ENCODE data around the gene ELOVL6. TPM values are rescaled to one million over a fixed set of nuclear protein-coding genes. Genes with fewer than 3 reads are reported as not detected.
"Not testable (repeated sequence)": the region's sequence is repeated elsewhere in the genome, so short reads cannot be mapped to it uniquely, and the experiment has no call there.

The ELOVL6 gene
- total and polyA plus RNA-seq, 9 of the 15 experiments (the other 6 are each of a cell fraction or from before 2014, with no cell fraction given), result 18.3 to 82.6 (median 46.0) TPM

- H3K9ac ChIP-seq (ENCODE audit: insufficient read depth in 1 of 2, low read depth in 2 of 2, low read length in 2 of 2); H3K36me3 ChIP-seq (ENCODE audit: control insufficient read depth, insufficient read depth, low read length); H3K4me2 ChIP-seq (ENCODE audit: insufficient read depth, low read length); FAIRE-seq; ATAC-seq; H3K9me3 ChIP-seq (replicated peaks; ENCODE audit: control insufficient read depth, insufficient read depth, low read depth, low read length); H4K20me1 ChIP-seq (replicated peaks; ENCODE audit: control insufficient read depth, insufficient read depth, low read length); in situ Hi-C loops (cut with MboI); H2AFZ ChIP-seq (ENCODE audit: low read depth, low read length); H3K4me1 ChIP-seq (replicated peaks in 1 of 2; ENCODE audit: control insufficient read depth in 2 of 2, insufficient read depth in 2 of 2, low read length in 2 of 2); CTCF ChIA-PET (ENCODE audit: low intra/inter-chr PET ratio); H3K9me1 ChIP-seq (ENCODE audit: control insufficient read depth, insufficient read depth, low read length); POLR2A ChIA-PET; H3K27me3 ChIP-seq (ENCODE audit: control insufficient read depth in 2 of 2, insufficient read depth in 2 of 2, low read length in 2 of 2); H3K4me3 ChIP-seq; BruUV-seq (replicated peaks); H3K79me2 ChIP-seq (ENCODE audit: control insufficient read depth, insufficient read depth, low read length); DNase-seq (ENCODE audit: extremely low read depth in 1 of 4, low spot score in 3 of 4); H3K27ac ChIP-seq (ENCODE audit: extremely low read depth, low read depth, low read length): not testable (repeated sequence)
- TF ChIP-seq TRIM28 (IDR thresholded peaks at IDR 0.05), result peak; percentile 46; the same call in 1 of the 2 replicates
- TF ChIP-seq ZNF707 (CRISPR knock-in tag; conservative IDR thresholded peaks at IDR 0.05), result peak; percentile 95
- intact Hi-C loops (cut with micrococcal nuclease), result loop anchor here (10.0 kb wide), 1 partner anchor 296 kb away; no protein-coding TSS in a partner anchor
- 20% methylated on average over 1 of the region's 1 CpG for WGBS (ENCODE audit: insufficient coverage, low coverage, missing lambda C conversion rate)
These were observed 20.5 kb upstream of the ELOVL6 start for GRCh38 chr4:110218935-110219334.

GRCh38 chr4:110217181-110217580, 18.8 kb upstream of the ELOVL6 start:
- H3K27me3 ChIP-seq (ENCODE audit: control insufficient read depth in 2 of 2, insufficient read depth in 2 of 2, low read length in 2 of 2); H3K36me3 ChIP-seq (ENCODE audit: control insufficient read depth, insufficient read depth, low read length); ATAC-seq; H3K4me1 ChIP-seq (replicated peaks in 1 of 2; ENCODE audit: control insufficient read depth in 2 of 2, insufficient read depth in 2 of 2, low read length in 2 of 2); in situ Hi-C loops (cut with MboI); H4K20me1 ChIP-seq (replicated peaks; ENCODE audit: control insufficient read depth, insufficient read depth, low read length); H3K9me1 ChIP-seq (ENCODE audit: control insufficient read depth, insufficient read depth, low read length); DNase-seq (ENCODE audit: extremely low read depth in 1 of 4, low spot score in 3 of 4); H3K9me3 ChIP-seq (replicated peaks; ENCODE audit: control insufficient read depth, insufficient read depth, low read depth, low read length); CTCF ChIA-PET (ENCODE audit: low intra/inter-chr PET ratio); H3K4me2 ChIP-seq (ENCODE audit: insufficient read depth, low read length); H3K27ac ChIP-seq (ENCODE audit: extremely low read depth, low read depth, low read length); H2AFZ ChIP-seq (ENCODE audit: low read depth, low read length); BruUV-seq (replicated peaks); H3K9ac ChIP-seq (ENCODE audit: insufficient read depth in 1 of 2, low read depth in 2 of 2, low read length in 2 of 2); H3K79me2 ChIP-seq (ENCODE audit: control insufficient read depth, insufficient read depth, low read length); H3K4me3 ChIP-seq; FAIRE-seq: not testable (repeated sequence)
- TF ChIP-seq ZNF766 (CRISPR knock-in tag; conservative IDR thresholded peaks at IDR 0.05), result 0 out of 2 replicates have a peak, but pooled peaks have one; percentile 21
- 22% methylated on average over 4 of the region's 4 CpGs for WGBS (ENCODE audit: insufficient coverage, low coverage, missing lambda C conversion rate)
- POLR2A ChIA-PET, result interaction anchor here (0.7 to 0.9 kb wide), 2 partner anchors 8 to 24 kb away, joined by 3 read pairs; no protein-coding TSS in a partner anchor
- intact Hi-C loops (cut with micrococcal nuclease), result loop anchor here (10.0 kb wide), 1 partner anchor 298 kb away; no protein-coding TSS in a partner anchor
